ENCODE measurements around the gene INPP5A. TPM values are rescaled to one million over a fixed set of nuclear protein-coding genes. Genes with fewer than 3 reads are reported as not detected.

The INPP5A gene
- total RNA-seq, 1 experiment from 2014 or later: 44.5 TPM

DNA sequence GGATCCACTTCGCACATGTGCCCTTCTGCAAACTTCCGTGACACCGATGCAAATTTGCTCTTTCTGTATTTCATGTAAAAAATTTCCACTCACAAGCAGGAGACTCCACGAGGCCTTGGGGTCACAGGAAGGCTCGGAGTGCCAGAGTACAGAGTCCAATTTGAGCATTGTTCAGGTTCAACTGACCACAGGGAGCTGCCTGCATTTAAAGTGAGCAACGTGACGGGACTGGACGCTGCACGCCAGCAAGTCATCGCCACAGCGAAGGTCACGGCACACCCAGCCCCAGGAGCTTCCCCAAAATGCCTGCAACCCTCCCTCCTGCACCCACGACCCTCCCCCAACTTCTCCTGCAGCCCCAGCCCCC, 289.8 kb downstream of the INPP5A start:
- TF ChIP-seq, protein P1, sequence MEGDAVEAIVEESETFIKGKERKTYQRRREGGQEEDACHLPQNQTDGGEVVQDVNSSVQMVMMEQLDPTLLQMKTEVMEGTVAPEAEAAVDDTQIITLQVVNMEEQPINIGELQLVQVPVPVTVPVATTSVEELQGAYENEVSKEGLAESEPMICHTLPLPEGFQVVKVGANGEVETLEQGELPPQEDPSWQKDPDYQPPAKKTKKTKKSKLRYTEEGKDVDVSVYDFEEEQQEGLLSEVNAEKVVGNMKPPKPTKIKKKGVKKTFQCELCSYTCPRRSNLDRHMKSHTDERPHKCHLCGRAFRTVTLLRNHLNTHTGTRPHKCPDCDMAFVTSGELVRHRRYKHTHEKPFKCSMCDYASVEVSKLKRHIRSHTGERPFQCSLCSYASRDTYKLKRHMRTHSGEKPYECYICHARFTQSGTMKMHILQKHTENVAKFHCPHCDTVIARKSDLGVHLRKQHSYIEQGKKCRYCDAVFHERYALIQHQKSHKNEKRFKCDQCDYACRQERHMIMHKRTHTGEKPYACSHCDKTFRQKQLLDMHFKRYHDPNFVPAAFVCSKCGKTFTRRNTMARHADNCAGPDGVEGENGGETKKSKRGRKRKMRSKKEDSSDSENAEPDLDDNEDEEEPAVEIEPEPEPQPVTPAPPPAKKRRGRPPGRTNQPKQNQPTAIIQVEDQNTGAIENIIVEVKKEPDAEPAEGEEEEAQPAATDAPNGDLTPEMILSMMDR (IDR thresholded peaks at IDR 0.05; ENCODE audit: insufficient read depth in 1 of 2, low read depth in 1 of 2, low read length in 1 of 2, severe bottlenecking in 1 of 2, unreplicated experiment in 1 of 2): no peak
- BruUV-seq (replicated peaks): no TSS peak
- H3K27me3 Mint-ChIP-seq (ENCODE audit: insufficient read depth, unreplicated experiment): peaks cover 32% of the 10 kb centered on the region
- Histone ChIP-seq H3K36me3 (ENCODE audit: control insufficient read depth, insufficient read depth, low read length) (no peaks in the 10 kb centered on the region), H3K27me3 (replicated peaks; ENCODE audit: control insufficient read depth, insufficient read depth, low read length) (no peaks in the 10 kb centered on the region), H3K4me1 (no peaks in the 10 kb centered on the region), H3K9me3 (peaks cover 6% of the 10 kb centered on the region), H3K4me3 (ENCODE audit: low read depth, low read length) (no peak overlapping the region)
- H3K27ac Mint-ChIP-seq (ENCODE audit: unreplicated experiment): no peak overlapping the region
- DNase-seq: no peak
- ChIA-PET CTCF (no interaction called here), POLR2A (no interaction called here)
- peaks cover 9% of the 10 kb centered on the region for H3K36me3 Mint-ChIP-seq (ENCODE audit: insufficient read depth, unreplicated experiment)
- H3K4me3 Mint-ChIP-seq (ENCODE audit: unreplicated experiment): no peak overlapping the region
- peaks cover 10% of the 10 kb centered on the region for H3K9me3 Mint-ChIP-seq (ENCODE audit: unreplicated experiment)
- intact Hi-C loops (cut with micrococcal nuclease; ENCODE audit: unreplicated experiment): no loop called here
- H3K4me1 Mint-ChIP-seq (ENCODE audit: low read depth, unreplicated experiment): no peaks in the 10 kb centered on the region

- no peak overlapping the region for H3K4me3 ChIP-seq (ENCODE audit: low read depth, low read length)
- no peaks in the 10 kb centered on the region for H3K27me3 ChIP-seq (replicated peaks; ENCODE audit: control insufficient read depth, insufficient read depth, low read length)
- Mint-ChIP-seq H3K36me3 (ENCODE audit: insufficient read depth, unreplicated experiment) (peaks cover 9% of the 10 kb centered on the region), H3K27me3 (ENCODE audit: insufficient read depth, unreplicated experiment) (peaks cover 33% of the 10 kb centered on the region), H3K27ac (ENCODE audit: unreplicated experiment) (no peak overlapping the region), H3K4me1 (ENCODE audit: low read depth, unreplicated experiment) (no peaks in the 10 kb centered on the region), H3K9me3 (ENCODE audit: unreplicated experiment) (peaks cover 10% of the 10 kb centered on the region), H3K4me3 (ENCODE audit: unreplicated experiment) (no peak overlapping the region)
- H3K4me1 ChIP-seq: no peaks in the 10 kb centered on the region
- peaks cover 6% of the 10 kb centered on the region for H3K9me3 ChIP-seq
- TF ChIP-seq, protein P1 (IDR thresholded peaks at IDR 0.05; ENCODE audit: insufficient read depth in 1 of 2, low read depth in 1 of 2, low read length in 1 of 2, severe bottlenecking in 1 of 2, unreplicated experiment in 1 of 2): no peak
- BruUV-seq (replicated peaks): no TSS peak
- POLR2A ChIA-PET: no interaction called here
- no peak for DNase-seq
- CTCF ChIA-PET: no interaction called here
- intact Hi-C loops (cut with micrococcal nuclease; ENCODE audit: unreplicated experiment): no loop called here
- no peaks in the 10 kb centered on the region for H3K36me3 ChIP-seq (ENCODE audit: control insufficient read depth, insufficient read depth, low read length)
These were observed 290.4 kb downstream of the INPP5A start for GRCh38 chr10:132827861-132828539.

DNA sequence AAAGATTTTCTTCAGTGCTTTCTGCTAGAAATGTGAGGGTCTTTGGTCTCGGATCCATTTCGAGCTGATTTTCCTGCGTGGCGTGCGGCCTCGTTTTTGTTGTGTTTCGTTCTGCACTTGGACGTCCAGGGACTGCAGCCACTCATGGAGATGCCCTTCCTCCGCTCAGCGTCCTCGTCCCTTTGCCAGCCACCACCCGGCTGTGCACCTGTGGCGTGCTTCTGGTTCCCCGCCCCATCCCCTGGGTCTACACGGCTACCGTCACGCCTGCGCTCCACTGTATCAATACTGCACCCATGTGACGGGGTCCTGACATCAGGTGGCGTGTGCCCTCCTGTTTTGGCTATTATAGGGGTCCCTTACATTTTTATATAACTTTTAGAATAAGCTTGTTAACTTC, 291.1 kb downstream of the INPP5A start:
- Histone ChIP-seq H3K4me1 (no peaks in the 10 kb centered on the region), H3K36me3 (ENCODE audit: control insufficient read depth, insufficient read depth, low read length) (no peaks in the 10 kb centered on the region), H3K4me3 (ENCODE audit: low read depth, low read length) (no peak overlapping the region), H3K27me3 (replicated peaks; ENCODE audit: control insufficient read depth, insufficient read depth, low read length) (no peaks in the 10 kb centered on the region; the same call in 1 of the 2 replicates), H3K9me3 (peaks cover 6% of the 10 kb centered on the region)
- intact Hi-C loops (cut with micrococcal nuclease; ENCODE audit: unreplicated experiment): no loop called here
- TF ChIP-seq, protein P1 (IDR thresholded peaks at IDR 0.05; ENCODE audit: insufficient read depth in 1 of 2, low read depth in 1 of 2, low read length in 1 of 2, severe bottlenecking in 1 of 2, unreplicated experiment in 1 of 2): no peak
- DNase-seq: no peak
- H3K4me1 Mint-ChIP-seq (ENCODE audit: low read depth, unreplicated experiment): no peaks in the 10 kb centered on the region
- peaks cover 9% of the 10 kb centered on the region for H3K36me3 Mint-ChIP-seq (ENCODE audit: insufficient read depth, unreplicated experiment)
- CTCF ChIA-PET: no interaction called here
- POLR2A ChIA-PET: no interaction called here
- peaks cover 10% of the 10 kb centered on the region for H3K9me3 Mint-ChIP-seq (ENCODE audit: unreplicated experiment)
- no TSS peak for BruUV-seq (replicated peaks)
- no peak overlapping the region for H3K4me3 Mint-ChIP-seq (ENCODE audit: unreplicated experiment)
- peaks cover 33% of the 10 kb centered on the region for H3K27me3 Mint-ChIP-seq (ENCODE audit: insufficient read depth, unreplicated experiment)
- H3K27ac Mint-ChIP-seq (ENCODE audit: unreplicated experiment): no peak overlapping the region
